Cardiac muscle cell (in vitro differentiated cells and primary cell): Measurements from ENCODE around the gene GLA. TPM values are rescaled to one million over a fixed set of nuclear protein-coding genes. Genes with fewer than 3 reads are reported as not detected.

Experiments used
- DNase-seq, 2 donors: peaks; one replicate each; pipeline versions ENCODE4 v3.0.0 to v3.0.0-alpha.2; 2010 to 2017; ENCODE audit warnings: low read depth in 1 of 2, low spot score in 1 of 2
- H3K27ac ChIP-seq: fragments of 200-600 bp; sonication (generic); 2 replicates; pipeline ENCODE4 v1.5.1; 2016
- H3K27me3 ChIP-seq: fragments of 200-600 bp; sonication (generic); 2 replicates; pipeline ENCODE4 v1.6.0; 2016; ENCODE audit warnings: control low read depth
- H3K36me3 ChIP-seq: fragments of 200-600 bp; sonication (generic); 2 replicates; pipeline ENCODE4 v1.5.1; 2016; ENCODE audit warnings: control low read depth
- H3K4me1 ChIP-seq: fragments of 200-600 bp; sonication (generic); 2 replicates; pipeline ENCODE4 v1.8.1; 2017; ENCODE audit warnings: low read depth, mild to moderate bottlenecking, mixed run types
- H3K4me3 ChIP-seq: fragments of 200-600 bp; sonication (generic); 2 replicates; pipeline ENCODE4 v1.5.1; 2016; ENCODE audit warnings: mild to moderate bottlenecking
- H3K9me3 ChIP-seq: fragments of 200-600 bp; sonication (generic); 2 replicates; pipeline ENCODE4 v1.5.1; 2017; ENCODE audit warnings: low read depth, mild to moderate bottlenecking, control low read depth
- CTCF ChIP-seq: IDR thresholded peaks from 2 replicates; pipeline ENCODE4 v1.5.1; 2012; ENCODE audit warnings: low read depth, mild to moderate bottlenecking, low read length
- polyA plus RNA-seq: library from polyadenylated mRNA; unstranded; fragments of >200 nt; fragmentation: Nextera tagmentation; extraction: Ambion mirVana; gene quantifications from 2 replicates; pipeline ENCODE4 v1.2.1, GENCODE V29; 2016
- total RNA-seq: library from RNA; depleted of rRNA; stranded (reverse); fragments of >200 nt; gene quantifications from 2 replicates; pipeline ENCODE4 v1.2.3, GENCODE V29; 2016

GLA gene
- total and polyA plus RNA-seq, 2 experiments from 2014 or later = 12.0 to 20.9 TPM

GRCh38 chrX:101417981-101418841, 10.5 kb upstream of the GLA start:
- Histone ChIP-seq H3K27ac (peak overlapping the region; percentile 95), H3K36me3 (no peaks in the 10 kb centered on the region), H3K9me3 (no peaks in the 10 kb centered on the region), H3K4me3 (peak overlapping the region; percentile 50), H3K4me1 (peaks cover 5% of the 10 kb centered on the region), H3K27me3 (no peaks in the 10 kb centered on the region)
- no peak for TF ChIP-seq CTCF
- DNase-seq = peak; percentile 48 to 85

GRCh38 chrX:101417190-101417589, 9.5 kb upstream of the GLA start:
- no peaks in the 10 kb centered on the region for H3K36me3 ChIP-seq
- H3K4me1 ChIP-seq = peaks cover 5% of the 10 kb centered on the region
- DNase-seq = no peak
- H3K4me3 ChIP-seq = no peak overlapping the region
- H3K9me3 ChIP-seq = no peaks in the 10 kb centered on the region
- no peaks in the 10 kb centered on the region for H3K27me3 ChIP-seq
- TF ChIP-seq CTCF = no peak
- H3K27ac ChIP-seq = peak overlapping the region; percentile 95

GRCh38 chrX:101416691-101417090, 9.0 kb upstream of the GLA start:
- Histone ChIP-seq H3K9me3 (no peaks in the 10 kb centered on the region), H3K4me3 (no peak overlapping the region), H3K27ac (no peak overlapping the region), H3K27me3 (no peaks in the 10 kb centered on the region), H3K4me1 (peaks cover 5% of the 10 kb centered on the region), H3K36me3 (no peaks in the 10 kb centered on the region)
- no peak for DNase-seq
- no peak for TF ChIP-seq CTCF

- Histone ChIP-seq H3K27me3 (no peaks in the 10 kb centered on the region), H3K27ac (peak overlapping the region; percentile 77), H3K9me3 (no peaks in the 10 kb centered on the region), H3K36me3 (no peaks in the 10 kb centered on the region), H3K4me1 (peaks cover 5% of the 10 kb centered on the region), H3K4me3 (no peak overlapping the region)
- TF ChIP-seq CTCF = peak; percentile 60
- DNase-seq = peak; percentile 60 to 84
Observed at GRCh38 chrX:101415180-101416145, 7.7 kb upstream of the GLA start.

- no peak for DNase-seq
- Histone ChIP-seq H3K4me3 (no peak overlapping the region), H3K36me3 (no peaks in the 10 kb centered on the region), H3K4me1 (no peaks in the 10 kb centered on the region), H3K27ac (no peak overlapping the region), H3K9me3 (no peaks in the 10 kb centered on the region), H3K27me3 (no peaks in the 10 kb centered on the region)
- TF ChIP-seq CTCF = no peak
Observed at GRCh38 chrX:101411984-101412383, 4.3 kb upstream of the GLA start.
